DMS153 (cell line): ENCODE results near the gene VAT1L.

Experiments used
- DNase-seq: peaks from one replicate; lab custom pipeline; 2025; lab: John Stamatoyannopoulos, UW

VAT1L gene, protein sequence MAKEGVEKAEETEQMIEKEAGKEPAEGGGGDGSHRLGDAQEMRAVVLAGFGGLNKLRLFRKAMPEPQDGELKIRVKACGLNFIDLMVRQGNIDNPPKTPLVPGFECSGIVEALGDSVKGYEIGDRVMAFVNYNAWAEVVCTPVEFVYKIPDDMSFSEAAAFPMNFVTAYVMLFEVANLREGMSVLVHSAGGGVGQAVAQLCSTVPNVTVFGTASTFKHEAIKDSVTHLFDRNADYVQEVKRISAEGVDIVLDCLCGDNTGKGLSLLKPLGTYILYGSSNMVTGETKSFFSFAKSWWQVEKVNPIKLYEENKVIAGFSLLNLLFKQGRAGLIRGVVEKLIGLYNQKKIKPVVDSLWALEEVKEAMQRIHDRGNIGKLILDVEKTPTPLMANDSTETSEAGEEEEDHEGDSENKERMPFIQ

DNA sequence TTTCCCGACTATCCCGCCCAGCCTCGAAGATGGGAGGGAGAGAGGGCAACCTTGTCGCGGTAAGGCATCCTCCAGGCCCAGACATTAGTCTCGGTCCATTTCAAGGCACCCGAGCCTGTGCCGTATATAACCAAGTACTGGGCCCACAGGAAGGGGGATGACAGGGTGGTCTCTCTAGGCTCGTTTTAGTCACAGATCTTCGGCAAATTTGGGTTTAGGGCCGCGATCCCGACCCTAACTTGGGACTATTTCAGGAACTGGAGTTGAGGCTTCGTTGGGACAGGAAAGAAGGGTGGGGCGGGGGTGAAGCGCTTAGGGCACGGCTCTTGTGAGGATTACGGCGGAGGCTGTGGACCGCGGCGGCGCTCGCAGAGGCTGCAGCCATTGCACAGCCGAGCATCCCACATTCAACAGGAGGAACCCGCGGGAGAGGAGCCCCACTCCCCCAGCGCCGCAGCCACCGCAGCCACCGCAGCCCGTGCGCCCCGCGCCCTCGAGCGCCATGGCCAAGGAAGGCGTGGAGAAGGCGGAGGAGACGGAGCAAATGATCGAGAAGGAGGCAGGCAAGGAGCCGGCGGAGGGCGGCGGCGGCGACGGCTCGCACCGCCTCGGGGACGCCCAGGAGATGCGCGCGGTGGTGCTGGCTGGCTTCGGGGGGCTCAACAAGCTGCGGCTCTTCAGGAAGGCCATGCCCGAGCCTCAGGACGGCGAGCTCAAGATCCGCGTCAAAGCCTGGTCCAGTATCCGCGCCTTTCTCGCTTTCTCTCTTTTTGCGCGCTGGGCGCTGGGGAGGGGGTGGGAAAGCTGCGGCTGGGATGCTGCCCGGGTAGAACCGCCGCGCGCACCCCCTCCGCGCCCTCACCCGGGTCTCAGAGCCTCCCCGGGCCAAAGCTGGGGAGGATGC, at the start of gene VAT1L:
Gene VAT1L, plus strand, starts transcription at position 384 of the 904 bp plus-strand sequence. Its CDS starts 119 bp downstream, at position 503.
- DNase-seq: no peak

DNA sequence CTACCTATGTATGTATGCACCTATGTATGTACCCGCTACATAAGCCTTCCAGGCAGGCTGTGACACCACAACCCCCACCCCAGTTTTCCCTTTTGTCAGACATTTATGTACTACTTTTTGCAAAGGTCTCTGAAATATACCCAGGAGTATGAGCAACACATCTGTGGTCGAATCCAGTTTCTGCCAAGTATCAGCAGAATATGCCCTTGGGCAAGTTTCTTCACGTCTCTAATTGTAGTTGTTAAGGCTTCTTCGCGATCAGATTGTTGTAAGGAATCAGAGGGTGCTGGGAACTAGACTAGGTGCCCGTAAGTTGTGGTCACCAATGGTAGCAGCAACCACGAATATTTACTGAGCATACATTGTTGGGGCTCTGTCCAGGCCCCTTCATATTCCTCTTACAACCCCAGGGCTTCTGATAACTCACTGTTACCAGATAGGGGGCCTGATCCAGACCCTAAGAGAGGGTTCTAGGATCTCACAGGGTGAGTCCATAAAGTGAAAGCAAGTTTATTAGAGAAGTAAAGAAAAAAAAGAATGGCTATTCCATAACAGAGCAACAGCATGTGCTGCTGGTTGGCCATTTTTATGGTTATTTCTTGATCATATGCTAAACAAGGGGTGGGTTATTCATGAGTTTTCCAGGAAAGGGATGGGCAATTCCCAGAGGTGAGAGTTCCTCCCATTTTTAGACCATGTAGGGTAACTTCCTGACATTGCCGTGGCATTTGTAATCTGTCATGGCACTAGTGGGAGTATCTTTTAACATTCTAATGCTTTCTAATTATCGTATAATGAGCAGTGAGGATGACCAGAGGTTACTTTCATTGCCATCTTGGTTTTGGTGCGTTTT, 49.4 kb upstream of the VAT1L start:
- DNase-seq: no peak

DNA sequence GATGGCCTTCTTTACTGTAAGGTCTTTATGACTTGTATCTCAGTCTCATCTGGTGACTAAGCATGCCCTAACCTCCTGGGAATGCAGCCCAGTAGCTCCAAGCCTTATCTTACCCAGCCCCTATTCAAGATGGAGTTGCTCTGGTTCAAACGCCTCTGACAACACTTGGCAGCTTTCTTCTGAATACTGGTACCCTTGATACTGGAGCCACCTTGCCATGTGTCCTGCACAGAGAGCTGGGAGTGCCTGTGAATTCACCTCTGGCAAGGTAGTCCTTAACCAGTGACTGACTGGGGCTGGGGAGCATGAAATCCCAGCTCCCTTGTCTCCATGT, 48.8 kb upstream of the VAT1L start:
- no peak for DNase-seq

DNA sequence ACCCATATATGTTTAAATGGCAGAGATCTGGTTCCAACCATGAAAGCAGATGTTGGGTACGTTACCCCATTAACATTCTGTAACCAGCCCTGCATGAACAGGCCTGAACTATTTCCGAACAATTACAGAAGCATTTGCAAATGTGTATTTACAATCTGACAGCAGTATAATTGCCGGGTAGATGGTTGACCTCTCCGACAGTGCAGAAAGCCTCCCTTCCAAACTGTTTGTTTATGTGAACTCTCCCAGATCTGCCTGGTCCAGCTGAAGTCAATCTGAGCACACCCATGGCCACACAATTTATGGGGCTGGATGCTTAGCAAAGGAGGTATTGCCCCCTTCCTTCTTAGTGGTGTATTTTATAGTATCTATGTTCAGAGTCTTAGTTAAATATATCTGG, 44.2 kb upstream of the VAT1L start:
- DNase-seq: no peak

DNA sequence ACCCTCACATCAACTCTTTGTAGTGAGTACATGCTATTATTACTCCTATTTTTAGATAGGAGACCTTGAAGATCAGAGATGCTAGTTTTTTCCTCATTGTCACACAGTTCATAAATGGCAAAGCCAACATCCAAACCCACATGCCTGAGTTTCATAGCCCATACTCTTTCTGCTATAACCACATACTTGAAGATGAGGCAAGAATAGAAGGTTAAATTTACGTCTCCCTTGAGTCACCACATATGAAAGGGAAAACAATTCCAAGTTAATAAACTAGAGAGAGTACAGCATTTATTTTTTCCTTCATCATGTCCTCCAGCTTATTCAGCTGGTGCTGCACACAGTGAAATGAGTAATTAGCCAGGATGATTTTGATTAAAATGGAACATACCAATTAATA, 42.4 kb upstream of the VAT1L start:
- no peak for DNase-seq

DNA sequence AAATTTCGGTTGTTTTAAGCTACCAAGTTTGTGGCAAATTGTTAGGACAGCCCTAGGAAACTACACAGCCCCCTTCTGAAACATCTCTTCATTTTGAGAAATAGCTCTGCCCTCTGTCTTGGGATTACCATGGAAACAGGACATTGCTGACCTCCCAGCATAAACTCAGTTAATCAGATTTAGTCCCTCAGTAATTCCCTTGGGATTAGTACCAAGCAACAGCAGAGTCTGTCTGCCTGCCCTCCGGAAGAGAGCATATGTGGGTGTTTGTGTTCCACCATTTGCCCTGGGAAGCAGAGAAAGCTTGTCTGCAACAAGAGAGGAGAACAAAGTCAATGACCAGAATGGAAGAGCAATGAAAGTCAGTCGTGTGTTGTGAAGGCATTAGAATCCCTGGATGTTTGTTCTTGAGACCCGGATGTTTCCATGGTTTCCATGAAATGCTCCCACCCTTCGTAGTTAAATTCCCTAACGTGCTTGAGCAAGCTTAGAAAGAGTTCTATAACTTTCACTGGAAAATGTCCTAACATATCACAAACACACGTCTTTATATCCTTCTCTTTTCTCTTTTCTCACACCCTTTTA, 39.9 kb upstream of the VAT1L start:
- DNase-seq: no peak

DNA sequence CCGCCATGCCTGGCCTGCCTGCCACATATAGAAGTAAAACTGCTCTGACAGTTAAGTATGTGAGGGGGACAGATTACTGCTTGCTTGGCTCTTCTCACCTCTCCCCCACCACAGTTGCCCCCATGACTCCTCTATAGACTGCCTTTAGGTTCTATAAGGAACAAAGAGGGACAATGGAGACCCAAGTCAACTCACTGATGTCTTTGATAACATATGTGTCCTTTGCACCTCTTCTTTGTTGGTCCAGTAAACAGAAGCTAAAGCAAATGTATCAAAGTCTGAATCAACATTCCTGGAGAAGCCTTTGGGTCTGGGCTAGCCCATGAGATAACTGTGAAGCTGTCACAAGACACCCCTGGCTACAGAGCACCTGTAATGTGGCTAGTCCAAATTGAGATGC, 38.9 kb upstream of the VAT1L start:
- DNase-seq: no peak

DNA sequence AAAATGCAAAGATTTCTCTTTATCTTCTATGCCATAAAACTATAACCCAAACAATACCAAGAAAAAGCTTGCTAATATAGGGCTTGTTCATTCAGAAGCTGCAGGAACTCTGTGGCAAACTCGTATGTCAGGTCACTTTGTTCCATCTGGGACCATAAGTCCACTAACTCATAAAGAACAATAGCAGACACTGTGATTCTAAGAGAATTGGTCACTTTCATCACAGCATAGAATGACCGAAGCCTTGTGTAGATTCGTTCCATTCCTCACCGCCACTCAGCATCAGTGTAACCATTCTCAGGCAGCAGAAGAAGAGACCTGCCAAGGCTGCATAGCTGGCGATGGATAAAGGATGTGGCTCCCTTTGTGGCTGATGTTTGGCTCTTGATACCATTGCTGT, 30.3 kb upstream of the VAT1L start:
- no peak for DNase-seq

DNA sequence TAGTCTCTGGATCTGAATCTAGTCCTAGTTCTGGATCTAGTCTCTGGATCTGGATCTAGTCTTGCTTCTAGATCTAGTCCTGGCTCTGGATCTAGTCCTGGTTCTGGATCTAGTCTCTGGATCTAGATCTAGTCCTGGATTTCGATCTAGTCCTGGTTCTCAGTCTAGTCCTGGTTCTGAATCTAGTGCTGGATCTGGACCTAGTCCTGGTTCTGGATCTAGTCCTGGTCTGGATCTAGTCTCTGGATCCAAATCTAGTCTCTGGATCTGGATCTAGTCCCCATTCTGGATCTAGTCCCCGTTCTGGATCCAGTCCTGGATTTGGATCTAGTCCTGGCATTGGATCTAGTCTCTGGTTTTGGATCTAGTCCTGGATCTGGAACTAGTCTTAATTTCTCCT, 29.9 kb upstream of the VAT1L start:
- no peak for DNase-seq

DNA sequence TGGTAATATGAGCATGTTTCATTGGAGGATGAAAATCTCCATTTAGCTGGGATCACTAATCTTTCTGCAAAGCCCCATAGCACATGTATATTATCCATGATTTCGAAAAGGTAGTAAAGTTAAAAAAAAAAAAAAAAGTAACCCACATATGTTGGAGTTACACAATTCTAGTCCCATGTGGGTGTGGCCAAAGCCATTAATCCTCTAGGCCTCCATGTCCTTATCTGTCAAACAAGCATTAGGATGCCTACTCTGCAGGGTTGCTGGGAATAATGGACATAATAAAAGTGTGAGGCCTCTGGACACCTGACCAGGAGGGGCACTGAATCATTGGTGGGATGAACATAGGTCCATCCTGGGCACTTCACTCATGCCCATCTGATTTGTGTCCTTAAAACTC, 29.2 kb upstream of the VAT1L start:
- no peak for DNase-seq

DNA sequence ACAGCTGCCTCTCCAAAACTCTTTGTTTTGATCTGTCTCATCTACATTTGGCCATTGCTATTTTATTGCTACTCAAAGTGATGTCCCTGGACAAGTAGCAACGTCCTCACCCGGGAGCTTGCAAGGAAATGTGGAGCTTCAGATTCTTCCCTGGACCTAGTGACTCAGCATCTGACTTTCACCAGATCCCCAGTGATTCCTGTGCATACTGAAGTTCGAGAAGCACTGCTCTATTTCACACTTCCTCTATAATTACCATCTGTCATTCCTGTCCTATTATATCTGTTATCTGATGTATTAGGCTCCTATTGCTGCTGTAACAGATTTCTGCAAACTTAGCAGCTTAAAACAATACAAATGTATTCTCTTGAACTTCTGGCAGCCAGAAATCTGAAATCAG, 28.5 kb upstream of the VAT1L start:
- DNase-seq: no peak

DNA sequence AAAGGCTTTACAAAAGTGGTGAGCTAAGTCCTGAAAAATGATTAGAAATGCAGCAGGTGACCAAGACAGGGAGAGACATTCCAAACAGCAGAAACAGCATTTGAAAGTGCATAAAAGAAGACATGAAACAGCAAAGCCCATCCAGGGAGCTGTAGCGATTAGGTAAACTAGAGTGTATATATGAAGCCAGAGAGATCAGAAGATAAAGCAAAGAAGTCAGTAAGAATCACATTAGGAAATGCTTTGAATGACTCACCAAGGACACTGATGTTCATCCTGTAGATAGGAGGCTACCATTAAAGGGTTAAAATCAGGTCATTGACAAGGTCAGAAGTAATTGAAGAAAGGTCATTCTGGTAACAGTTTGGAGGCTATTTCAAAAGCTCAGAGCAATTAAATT, 27.6 kb upstream of the VAT1L start:
- DNase-seq: no peak

DNA sequence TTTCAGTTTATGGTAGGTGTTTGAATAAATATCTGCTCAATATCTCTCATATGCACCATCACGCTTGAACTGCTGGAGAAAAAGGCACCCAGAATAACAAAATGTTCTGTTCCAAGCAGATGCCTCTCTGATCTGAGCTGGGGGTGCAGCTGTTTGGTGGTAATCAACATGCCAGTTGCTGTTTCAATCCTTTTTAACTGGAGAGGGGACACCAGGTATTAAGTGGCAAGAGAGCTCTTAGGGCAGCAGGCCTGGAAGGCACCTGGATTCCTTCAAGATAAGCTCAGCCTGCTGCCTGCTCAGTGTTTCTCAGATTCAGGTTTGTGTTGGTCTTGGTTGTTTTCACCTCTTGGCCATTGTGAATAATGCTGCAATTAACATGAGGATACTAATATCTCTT, 27.2 kb upstream of the VAT1L start:
- DNase-seq: no peak

DNA sequence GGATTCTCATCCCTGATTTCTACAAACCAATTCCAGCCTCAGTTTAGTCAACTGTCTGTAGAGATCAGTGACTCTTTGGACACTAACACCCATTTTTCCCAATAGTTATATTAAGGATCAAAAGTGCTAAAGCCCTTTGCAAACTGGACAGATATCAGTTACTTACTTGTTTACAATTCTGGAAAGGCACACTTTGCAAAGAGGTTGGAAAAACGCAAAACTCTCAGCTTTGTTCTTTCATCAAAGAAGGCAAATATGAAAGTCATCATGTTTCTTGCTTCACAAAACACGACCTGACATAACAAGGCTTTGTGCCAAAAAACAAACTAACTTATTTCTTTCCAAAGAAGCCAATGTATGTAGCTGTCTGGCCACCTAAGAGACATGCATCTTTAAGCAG, 26.1 kb upstream of the VAT1L start:
- no peak for DNase-seq

DNA sequence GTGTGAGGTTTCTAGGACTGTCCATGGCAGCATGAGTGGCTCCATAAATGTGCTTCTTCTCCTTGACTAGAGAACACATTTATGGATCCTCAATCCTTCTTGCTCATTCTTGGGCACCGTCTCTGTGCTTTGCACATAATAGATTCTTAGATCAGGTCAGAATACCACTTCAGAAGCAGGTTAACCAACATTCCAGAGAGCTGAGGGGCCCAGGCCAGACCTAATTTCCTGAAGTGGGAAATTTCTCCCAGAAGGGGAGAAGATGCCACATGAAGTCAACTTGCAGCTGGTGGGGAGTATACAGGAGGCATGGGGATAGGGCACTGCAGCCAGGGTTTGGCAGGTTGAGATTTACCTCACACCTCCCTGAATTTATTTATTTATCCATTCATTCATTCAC, 24.4 kb upstream of the VAT1L start:
- no peak for DNase-seq

DNA sequence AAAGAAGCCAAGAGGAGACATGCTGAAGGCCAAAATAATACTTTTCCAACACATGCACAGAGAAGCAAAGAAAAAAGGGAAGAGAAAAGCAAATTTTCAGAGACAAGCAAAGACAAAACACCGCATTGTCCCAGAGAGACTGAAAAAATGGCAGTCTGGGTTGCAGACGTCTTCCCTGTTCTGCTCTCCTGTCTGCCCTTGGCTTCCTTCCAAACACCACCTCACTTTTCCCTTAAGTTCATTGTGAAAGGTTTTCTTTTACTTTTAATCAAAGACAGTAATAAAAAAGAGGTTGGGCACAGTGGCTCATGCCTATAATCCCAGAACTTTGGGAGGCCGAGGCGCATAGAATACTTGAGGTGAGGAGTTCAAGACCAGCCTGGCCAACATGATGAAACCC, 21.2 kb upstream of the VAT1L start:
- no peak for DNase-seq

DNA sequence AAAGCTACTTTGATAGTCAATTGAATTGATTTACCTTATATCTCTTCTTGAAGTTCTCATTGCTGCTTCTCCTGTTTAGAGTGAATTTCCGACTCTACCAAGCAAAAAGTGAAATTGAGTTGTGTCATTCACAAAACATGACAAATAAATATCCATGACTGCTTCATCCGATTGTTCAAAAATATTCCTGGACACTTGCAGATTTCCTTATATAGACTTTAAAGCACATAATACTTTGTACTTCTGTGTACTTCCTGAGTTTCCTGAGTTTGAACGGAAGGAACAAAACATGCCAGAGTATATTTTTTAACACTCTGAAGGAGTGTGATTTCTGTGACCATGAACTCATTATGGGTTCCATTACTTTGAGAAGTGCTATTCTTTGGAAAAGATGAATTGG, 20.5 kb upstream of the VAT1L start:
- DNase-seq: no peak

DNA sequence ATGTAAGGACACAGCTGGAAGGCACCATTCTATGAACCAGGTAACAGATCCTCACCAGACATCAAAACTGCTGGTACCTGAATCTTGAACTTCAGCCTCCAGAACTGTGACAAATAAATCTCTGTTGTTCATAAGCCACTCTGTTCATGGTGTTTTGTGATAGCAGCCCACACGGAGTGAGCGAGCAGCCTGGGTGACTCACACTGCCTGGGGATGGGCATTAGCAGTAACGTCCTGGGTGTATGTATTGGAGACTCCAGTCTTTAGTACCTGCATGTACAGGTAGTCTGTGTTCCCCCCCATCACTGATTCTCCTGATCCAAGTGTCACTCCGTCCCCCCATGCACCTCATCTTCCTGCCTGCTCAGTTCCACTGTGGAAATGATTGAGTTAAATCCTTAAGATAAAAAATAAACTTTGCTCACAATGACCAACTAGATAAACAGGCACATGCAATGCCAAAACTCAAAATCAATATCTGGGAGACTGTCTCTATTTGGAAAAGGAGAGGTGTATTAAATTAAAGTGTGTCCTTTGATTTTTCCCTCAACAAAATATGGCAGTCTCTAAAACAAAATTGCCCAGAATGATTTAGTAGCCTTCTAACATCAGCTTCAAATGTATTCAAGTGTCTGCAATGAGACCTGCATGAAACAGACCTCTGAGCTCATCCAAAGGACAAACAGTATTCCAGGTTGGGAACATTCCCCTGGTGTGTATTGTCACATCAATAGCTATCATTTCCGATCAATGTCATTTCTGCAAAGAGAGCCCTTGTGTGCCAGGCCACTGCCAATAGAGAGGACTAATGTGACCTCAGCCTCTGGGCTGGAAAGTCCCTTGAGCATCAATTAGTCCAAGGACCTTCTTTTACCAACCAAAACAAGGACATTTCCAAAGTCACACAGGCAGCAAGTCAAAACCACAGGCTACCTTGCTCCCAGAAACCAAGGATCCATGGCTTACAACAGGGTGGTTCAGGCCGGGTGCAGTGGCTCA, 12.2 kb upstream of the VAT1L start:
- DNase-seq: no peak

DNA sequence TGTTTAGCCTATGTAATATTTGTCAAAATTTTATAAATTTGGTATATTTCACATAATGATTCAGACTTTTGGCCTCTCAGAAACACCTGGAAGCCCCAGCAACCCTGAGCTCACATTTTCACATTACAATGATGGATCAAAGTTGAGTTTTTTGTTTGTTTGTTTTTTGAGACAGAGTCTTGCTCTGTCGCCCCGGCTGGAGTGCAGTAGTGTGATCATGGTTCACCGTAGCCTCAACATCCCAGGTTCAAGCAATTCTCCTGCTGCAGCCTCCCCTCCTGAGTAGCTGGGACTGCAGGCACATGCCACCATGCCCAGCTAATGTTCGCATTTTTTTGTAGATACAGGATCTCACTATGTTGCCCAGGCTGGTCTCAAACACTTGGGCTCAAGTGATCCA, 10.6 kb upstream of the VAT1L start:
- no peak for DNase-seq

DNA sequence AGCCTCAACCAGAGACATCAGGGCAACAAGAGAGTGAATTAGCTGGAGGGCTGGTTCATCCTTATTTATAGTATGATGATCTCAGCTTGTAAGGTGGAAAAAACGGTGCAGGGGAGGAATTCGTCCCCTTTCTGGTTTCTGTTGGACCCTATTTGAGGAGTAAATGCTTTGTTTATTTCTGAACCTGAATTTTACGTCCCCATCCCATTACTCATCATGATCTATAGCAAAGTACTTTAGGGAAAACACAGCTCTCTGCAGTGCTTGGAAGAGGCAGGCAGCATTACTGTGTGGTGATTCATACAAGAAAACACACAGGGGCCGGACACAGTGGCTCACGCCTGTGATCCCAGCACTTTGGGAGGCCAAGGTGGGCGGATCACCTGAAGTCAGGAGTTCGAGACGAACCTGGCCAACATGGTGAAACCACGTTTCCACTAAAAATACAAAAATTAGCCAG, 8.0 kb upstream of the VAT1L start:
- DNase-seq: no peak

DNA sequence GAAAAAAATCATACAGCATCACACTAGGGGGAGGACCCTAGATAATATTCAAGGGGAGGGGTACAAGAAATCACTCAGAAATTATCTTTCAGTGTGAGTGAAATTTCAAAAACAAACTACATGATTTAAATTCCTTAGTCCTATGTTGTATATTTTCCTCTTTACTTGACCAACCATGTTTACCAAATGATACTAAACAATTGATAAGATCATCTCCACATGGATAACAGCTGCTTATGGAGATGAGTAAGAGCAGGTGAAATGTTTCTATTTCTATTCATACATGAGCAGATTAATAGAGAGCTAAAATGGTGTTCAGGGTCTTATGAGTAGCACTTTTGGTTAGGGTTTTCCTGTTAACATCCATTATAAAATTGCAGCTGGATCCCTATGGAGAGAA, 7.3 kb upstream of the VAT1L start:
- DNase-seq: no peak
